PC-9 (cell line): ENCODE results near the gene USP46.

ENCODE experiments used
- EZH2 ChIP-seq: fragments of 200-600 bp; sonication (generic); IDR thresholded peaks from 2 replicates; pipeline ENCODE4 v1.8.0; 2017; ENCODE audit warnings: antibody characterized with exemption, low read depth
- TF ChIP-seq, protein P1 (sequence below): fragments of 200-600 bp; sonication (generic); conservative IDR thresholded peaks from 2 replicates; pipeline ENCODE4 v1.6.1; 2017; ENCODE audit warnings: mixed run types, antibody characterized with exemption, mild to moderate bottlenecking, moderate library complexity

DNA sequence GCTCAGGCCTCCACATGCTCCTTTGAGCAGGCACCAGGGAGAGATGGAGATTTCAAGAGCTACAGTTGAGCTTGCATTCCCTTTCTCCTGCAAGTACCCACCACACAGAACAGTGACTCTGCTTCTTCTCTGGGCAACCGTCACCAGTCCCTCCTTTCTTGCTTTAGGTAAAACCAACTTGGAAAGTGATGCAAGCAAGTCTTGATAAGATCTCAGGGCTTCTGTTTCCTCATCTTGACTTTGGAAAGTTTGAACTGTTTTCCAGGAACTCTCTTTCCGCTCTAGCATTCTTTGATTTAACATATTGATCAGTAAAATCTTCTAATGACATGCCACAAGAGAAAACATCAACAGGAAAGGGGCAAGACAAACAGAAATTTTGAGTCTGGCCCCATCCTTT lies 73.7 kb downstream of the USP46 start:
- TF ChIP-seq, protein P1, sequence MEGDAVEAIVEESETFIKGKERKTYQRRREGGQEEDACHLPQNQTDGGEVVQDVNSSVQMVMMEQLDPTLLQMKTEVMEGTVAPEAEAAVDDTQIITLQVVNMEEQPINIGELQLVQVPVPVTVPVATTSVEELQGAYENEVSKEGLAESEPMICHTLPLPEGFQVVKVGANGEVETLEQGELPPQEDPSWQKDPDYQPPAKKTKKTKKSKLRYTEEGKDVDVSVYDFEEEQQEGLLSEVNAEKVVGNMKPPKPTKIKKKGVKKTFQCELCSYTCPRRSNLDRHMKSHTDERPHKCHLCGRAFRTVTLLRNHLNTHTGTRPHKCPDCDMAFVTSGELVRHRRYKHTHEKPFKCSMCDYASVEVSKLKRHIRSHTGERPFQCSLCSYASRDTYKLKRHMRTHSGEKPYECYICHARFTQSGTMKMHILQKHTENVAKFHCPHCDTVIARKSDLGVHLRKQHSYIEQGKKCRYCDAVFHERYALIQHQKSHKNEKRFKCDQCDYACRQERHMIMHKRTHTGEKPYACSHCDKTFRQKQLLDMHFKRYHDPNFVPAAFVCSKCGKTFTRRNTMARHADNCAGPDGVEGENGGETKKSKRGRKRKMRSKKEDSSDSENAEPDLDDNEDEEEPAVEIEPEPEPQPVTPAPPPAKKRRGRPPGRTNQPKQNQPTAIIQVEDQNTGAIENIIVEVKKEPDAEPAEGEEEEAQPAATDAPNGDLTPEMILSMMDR = no peak
- no peak for TF ChIP-seq EZH2
